Measurements from ENCODE around the gene RIMS3.

RIMS3 gene

GRCh38 chr1:40662864-40663263 lies 2.6 kb downstream of the RIMS3 start:
- no peak for TF ChIP-seq CTCF (IDR thresholded peaks at IDR 0.05; ENCODE audit: borderline replicate concordance, insufficient read depth, low read depth, low read length)
- no peak overlapping the region for H3K4me3 ChIP-seq (ENCODE audit: low read depth, low read length)

- H3K4me3 ChIP-seq (ENCODE audit: low read depth, low read length), result no peak overlapping the region
- TF ChIP-seq CTCF (IDR thresholded peaks at IDR 0.05; ENCODE audit: borderline replicate concordance, insufficient read depth, low read depth, low read length), result no peak
Measured at GRCh38 chr1:40662151-40662550, 3.3 kb downstream of the RIMS3 start.

GRCh38 chr1:40661678-40662077 lies 3.8 kb downstream of the RIMS3 start:
- TF ChIP-seq CTCF (IDR thresholded peaks at IDR 0.05; ENCODE audit: borderline replicate concordance, insufficient read depth, low read depth, low read length), result no peak
- H3K4me3 ChIP-seq (ENCODE audit: low read depth, low read length), result no peak overlapping the region

- TF ChIP-seq CTCF (IDR thresholded peaks at IDR 0.05; ENCODE audit: borderline replicate concordance, insufficient read depth, low read depth, low read length), result no peak
- H3K4me3 ChIP-seq (ENCODE audit: low read depth, low read length), result no peak overlapping the region
Measured at GRCh38 chr1:40659649-40659947, 5.9 kb downstream of the RIMS3 start.

- no peak for TF ChIP-seq CTCF (IDR thresholded peaks at IDR 0.05; ENCODE audit: borderline replicate concordance, insufficient read depth, low read depth, low read length)
- H3K4me3 ChIP-seq (ENCODE audit: low read depth, low read length), result no peak overlapping the region
Measured at GRCh38 chr1:40658751-40659648, 6.5 kb downstream of the RIMS3 start.

GRCh38 chr1:40657046-40657445 lies 8.4 kb downstream of the RIMS3 start:
- no peak for TF ChIP-seq CTCF (IDR thresholded peaks at IDR 0.05; ENCODE audit: borderline replicate concordance, insufficient read depth, low read depth, low read length)
- no peak overlapping the region for H3K4me3 ChIP-seq (ENCODE audit: low read depth, low read length)

GRCh38 chr1:40653851-40654537 lies 11.5 kb downstream of the RIMS3 start:
- no peak overlapping the region for H3K4me3 ChIP-seq (ENCODE audit: low read depth, low read length)
- TF ChIP-seq CTCF (IDR thresholded peaks at IDR 0.05; ENCODE audit: borderline replicate concordance, insufficient read depth, low read depth, low read length), result no peak

All from GM12875 (cell line).